SK-N-SH (cell line): ENCODE data around the gene NGLY1. TPM values are rescaled to one million over a fixed set of nuclear protein-coding genes. Genes with fewer than 3 reads are reported as not detected.

Source experiments
- CTCF ChIA-PET: fragments of 300-600, 350-600 bp; formaldehyde crosslinking; extraction: SDS; loops from one replicate; lab custom pipeline; 2021; lab: Yijun Ruan, JAX
- POLR2A ChIA-PET: fragments of 350-600 bp; sonication (Branson Sonifier 250); formaldehyde crosslinking; extraction: SDS; loops from one replicate; lab custom pipeline; 2020; ENCODE audit warnings: antibody characterized with exemption, inconsistent platforms; lab: Yijun Ruan, JAX
- DNase-seq: peaks from one replicate; pipeline ENCODE4 v3.0.0; 2012
- H2AFZ ChIP-seq: fragments of 200-600 bp; sonication (generic); 2 replicates; pipeline ENCODE4 v1.8.1; 2016; ENCODE audit warnings: antibody characterized with exemption, mild to moderate bottlenecking, low read depth
- H3F3A ChIP-seq: fragments of 200-600 bp; sonication (generic); replicated peaks from 2 replicates; pipeline ENCODE3; 2016; ENCODE audit warnings: antibody characterized with exemption, mild to moderate bottlenecking; ENCODE audit not compliant: insufficient read depth
- H3K27ac ChIP-seq, 2 experiments: fragments of 200-500 bp in 1 of 2; fragments of 200-600 bp in 1 of 2; sonication (Bioruptor generic) in 1 of 2; sonication (generic), shearing (Covaris generic) in 1 of 2; 2 replicates each; pipeline versions ENCODE4 v1.5.1 to v1.6.1; 2014 to 2016; ENCODE audit warnings: low read depth in 2 of 2, inconsistent platforms in 1 of 2, low read length in 1 of 2, mild to moderate bottlenecking in 1 of 2, mixed read lengths in 1 of 2
- H3K27me3 ChIP-seq: fragments of 200-600 bp; sonication (generic), shearing (Covaris generic); 2 replicates; pipeline ENCODE4 v1.6.1; 2016; ENCODE audit warnings: mixed run types; ENCODE audit not compliant: insufficient read depth
- H3K36me3 ChIP-seq, 2 experiments: fragments of 200-500 bp in 1 of 2; fragments of 200-600 bp in 1 of 2; sonication (Bioruptor generic) in 1 of 2; sonication (generic) in 1 of 2; replicated peaks in 1 of 2; 2 replicates each; pipeline versions ENCODE3 to v1.5.1; 2014 to 2016; ENCODE audit warnings: low read length in 1 of 2, mild to moderate bottlenecking in 1 of 2; ENCODE audit not compliant: insufficient read depth in 2 of 2, control insufficient read depth in 1 of 2
- H3K4me1 ChIP-seq, 2 experiments: fragments of 200-500 bp in 1 of 2; fragments of 200-600 bp in 1 of 2; sonication (Bioruptor generic) in 1 of 2; sonication (generic), shearing (Covaris generic) in 1 of 2; 2 replicates each; pipeline versions ENCODE4 v1.5.1 to v1.6.1; 2014 to 2016; ENCODE audit warnings: low read depth in 1 of 2, low read length in 1 of 2, mixed run types in 1 of 2; ENCODE audit not compliant: insufficient read depth in 2 of 2, control insufficient read depth in 1 of 2
- H3K4me2 ChIP-seq: fragments of 200-600 bp; sonication (generic), shearing (Covaris generic); 2 replicates; pipeline ENCODE4 v1.6.1; 2017; ENCODE audit warnings: mixed run types
- H3K4me3 ChIP-seq, 2 experiments: fragments of 200-500 bp in 1 of 2; fragments of 200-600 bp in 1 of 2; sonication (Bioruptor generic) in 1 of 2; sonication (generic), shearing (Covaris generic) in 1 of 2; 2 replicates each; pipeline versions ENCODE4 v1.5.1 to v1.8.1; 2014 to 2016; ENCODE audit warnings: low read depth in 2 of 2, inconsistent platforms in 1 of 2, low read length in 1 of 2, mild to moderate bottlenecking in 1 of 2, mixed read lengths in 1 of 2, moderate library complexity in 1 of 2
- H3K79me2 ChIP-seq: fragments of 200-600 bp; sonication (generic); 2 replicates; pipeline ENCODE4 v1.8.1; 2017; ENCODE audit warnings: mild to moderate bottlenecking; ENCODE audit not compliant: insufficient read depth
- H3K9ac ChIP-seq: fragments of 200-600 bp; sonication (generic); 2 replicates; pipeline ENCODE4 v1.6.1; 2017; ENCODE audit warnings: mixed run types
- H3K9me2 ChIP-seq: fragments of 200-600 bp; sonication (generic); 2 replicates; pipeline ENCODE4 v1.6.1; 2017; ENCODE audit warnings: mixed run types
- H3K9me3 ChIP-seq: fragments of 200-600 bp; sonication (generic); 2 replicates; pipeline ENCODE4 v1.6.1; 2017; ENCODE audit warnings: mixed run types, mild to moderate bottlenecking, moderate library complexity
- H4K20me1 ChIP-seq: fragments of 200-600 bp; sonication (generic); 2 replicates; pipeline ENCODE4 v1.6.1; 2017; ENCODE audit warnings: mild to moderate bottlenecking, mixed run types; ENCODE audit not compliant: insufficient read depth
- EZH2phosphoT487 ChIP-seq: fragments of 200-600 bp; sonication (generic); IDR thresholded peaks from 2 replicates; pipeline ENCODE4 v1.6.1; 2017; ENCODE audit warnings: low read depth, mixed run types, mild to moderate bottlenecking, antibody characterized with exemption, moderate library complexity, borderline replicate concordance
- FOSL2 ChIP-seq: IDR thresholded peaks from 2 replicates; pipeline ENCODE4 v1.4.0; 2012; ENCODE audit warnings: low read depth, mild to moderate bottlenecking, moderate library complexity, borderline replicate concordance
- GABPA ChIP-seq: IDR thresholded peaks from 2 replicates; pipeline ENCODE4 v1.4.0; 2012; ENCODE audit warnings: low read depth, mild to moderate bottlenecking
- GATA2 ChIP-seq: sonication (generic); formaldehyde crosslinking; IDR thresholded peaks from 2 replicates; pipeline ENCODE4 v1.5.0; 2020; ENCODE audit warnings: mild to moderate bottlenecking, missing genetic modification reagents
- JUND ChIP-seq: IDR thresholded peaks from 2 replicates; pipeline ENCODE4 v1.4.0; 2012
- NFIC ChIP-seq: IDR thresholded peaks from 2 replicates; pipeline ENCODE4 v1.4.0; 2012; ENCODE audit warnings: borderline replicate concordance
- NRF1 ChIP-seq: IDR thresholded peaks from 2 replicates; pipeline ENCODE4 v1.6.1; 2012; ENCODE audit warnings: low read depth, mild to moderate bottlenecking, low read length
- PBX3 ChIP-seq: IDR thresholded peaks from 2 replicates; pipeline ENCODE4; 2012
- RAD21 ChIP-seq: IDR thresholded peaks from 2 replicates; pipeline ENCODE4 v1.6.1; 2012; ENCODE audit warnings: mild to moderate bottlenecking, low read length
- RCOR1 ChIP-seq: fragments of 150-350 bp; IDR thresholded peaks from 2 replicates; pipeline ENCODE4 v1.6.1; 2017; ENCODE audit warnings: antibody characterized with exemption, low read length
- RFX5 ChIP-seq: IDR thresholded peaks from 2 replicates; pipeline ENCODE4 v1.6.1; 2012; ENCODE audit warnings: mild to moderate bottlenecking, improper control_type of control experiment, low read length
- RXRA ChIP-seq: IDR thresholded peaks from 2 replicates; pipeline ENCODE4 v1.4.0; 2012; ENCODE audit warnings: low read depth, mild to moderate bottlenecking, borderline replicate concordance
- SMC3 ChIP-seq: IDR thresholded peaks from 2 replicates; pipeline ENCODE4 v1.6.1; 2012; ENCODE audit warnings: low read depth, low read length, improper control_type of control experiment
- TAF1 ChIP-seq: IDR thresholded peaks from 2 replicates; pipeline ENCODE4 v1.6.1; 2012; ENCODE audit warnings: low read depth, mild to moderate bottlenecking, low read length, moderate library complexity, borderline replicate concordance
- YY1 ChIP-seq: IDR thresholded peaks from 2 replicates; pipeline ENCODE4 v1.4.0; 2012; ENCODE audit warnings: low read depth, mild to moderate bottlenecking
- WGBS: methylation state at CpG from one replicate; pipeline ENCODE4 v1.1.6; 2017; ENCODE audit warnings: low lambda C conversion rate; 5-methylcytosine and 5-hydroxymethylcytosine counted together
- polyA plus RNA-seq, 3 experiments: library from polyadenylated mRNA; depleted of rRNA; stranded (reverse); fragments of >200 nt; gene quantifications; 2 replicates each; pipeline ENCODE4 v1.2.3, GENCODE V29; 2012
- TF ChIP-seq, protein P1 (sequence below): IDR thresholded peaks from 2 replicates; pipeline ENCODE4 v1.6.1; 2012; ENCODE audit warnings: mild to moderate bottlenecking, low read depth, low read length, moderate library complexity
- TF ChIP-seq, protein P2 (sequence below): IDR thresholded peaks from 2 replicates; pipeline ENCODE4 v1.4.0; 2012; ENCODE audit warnings: low read depth, borderline replicate concordance
- TF ChIP-seq, protein P3 (sequence below): fragments of 200-600 bp; sonication (generic); IDR thresholded peaks from 2 replicates; pipeline ENCODE4 v1.6.1; 2017; ENCODE audit warnings: antibody characterized with exemption, mild to moderate bottlenecking, moderate library complexity

NGLY1 gene
- polyA plus RNA-seq, 1 of the 3 experiments (the other 2 are of a cell fraction): 6.0 TPM

DNA sequence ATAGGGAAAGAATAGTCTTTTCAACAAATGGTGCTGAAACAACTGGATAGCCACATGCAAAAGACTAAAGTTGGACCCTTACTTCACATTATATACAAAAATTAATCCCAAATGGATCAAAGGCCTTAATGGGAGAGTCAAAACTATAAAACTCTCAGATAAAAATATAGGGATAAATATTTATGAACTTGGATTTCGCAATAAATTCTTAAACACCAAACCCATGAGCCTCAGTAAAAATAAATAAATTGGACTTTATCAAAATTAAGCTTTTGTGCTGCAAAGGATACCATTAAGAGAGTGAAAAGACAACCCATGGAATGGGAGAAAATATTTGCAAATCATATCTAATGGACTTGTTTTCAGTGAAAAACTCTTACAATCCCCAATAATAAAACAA lies 99.8 kb downstream of the NGLY1 start:
- no peaks in the 10 kb centered on the region for H3K4me1 ChIP-seq
- H2AFZ ChIP-seq: no peak overlapping the region
- no peak overlapping the region for H3K4me3 ChIP-seq
- H3K27me3 ChIP-seq: no peaks in the 10 kb centered on the region; the same call in 1 of the 2 replicates
- H3K79me2 ChIP-seq: no peaks in the 10 kb centered on the region
- H3K9me2 ChIP-seq: no peaks in the 10 kb centered on the region
- H3K36me3 ChIP-seq: no peaks in the 10 kb centered on the region
- no peak for TF ChIP-seq RFX5
- no peak for TF ChIP-seq YY1
- TF ChIP-seq PBX3: no peak
- TF ChIP-seq RCOR1: no peak
- TF ChIP-seq JUND: no peak
- TF ChIP-seq GABPA: no peak
- no peak for TF ChIP-seq RXRA
- TF ChIP-seq TAF1: no peak
- TF ChIP-seq, protein P1, sequence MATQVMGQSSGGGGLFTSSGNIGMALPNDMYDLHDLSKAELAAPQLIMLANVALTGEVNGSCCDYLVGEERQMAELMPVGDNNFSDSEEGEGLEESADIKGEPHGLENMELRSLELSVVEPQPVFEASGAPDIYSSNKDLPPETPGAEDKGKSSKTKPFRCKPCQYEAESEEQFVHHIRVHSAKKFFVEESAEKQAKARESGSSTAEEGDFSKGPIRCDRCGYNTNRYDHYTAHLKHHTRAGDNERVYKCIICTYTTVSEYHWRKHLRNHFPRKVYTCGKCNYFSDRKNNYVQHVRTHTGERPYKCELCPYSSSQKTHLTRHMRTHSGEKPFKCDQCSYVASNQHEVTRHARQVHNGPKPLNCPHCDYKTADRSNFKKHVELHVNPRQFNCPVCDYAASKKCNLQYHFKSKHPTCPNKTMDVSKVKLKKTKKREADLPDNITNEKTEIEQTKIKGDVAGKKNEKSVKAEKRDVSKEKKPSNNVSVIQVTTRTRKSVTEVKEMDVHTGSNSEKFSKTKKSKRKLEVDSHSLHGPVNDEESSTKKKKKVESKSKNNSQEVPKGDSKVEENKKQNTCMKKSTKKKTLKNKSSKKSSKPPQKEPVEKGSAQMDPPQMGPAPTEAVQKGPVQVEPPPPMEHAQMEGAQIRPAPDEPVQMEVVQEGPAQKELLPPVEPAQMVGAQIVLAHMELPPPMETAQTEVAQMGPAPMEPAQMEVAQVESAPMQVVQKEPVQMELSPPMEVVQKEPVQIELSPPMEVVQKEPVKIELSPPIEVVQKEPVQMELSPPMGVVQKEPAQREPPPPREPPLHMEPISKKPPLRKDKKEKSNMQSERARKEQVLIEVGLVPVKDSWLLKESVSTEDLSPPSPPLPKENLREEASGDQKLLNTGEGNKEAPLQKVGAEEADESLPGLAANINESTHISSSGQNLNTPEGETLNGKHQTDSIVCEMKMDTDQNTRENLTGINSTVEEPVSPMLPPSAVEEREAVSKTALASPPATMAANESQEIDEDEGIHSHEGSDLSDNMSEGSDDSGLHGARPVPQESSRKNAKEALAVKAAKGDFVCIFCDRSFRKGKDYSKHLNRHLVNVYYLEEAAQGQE: no peak
- TF ChIP-seq NRF1: no peak
- TF ChIP-seq FOSL2: no peak
- TF ChIP-seq RAD21: no peak
- TF ChIP-seq NFIC: no peak
- TF ChIP-seq GATA2: no peak
- ChIA-PET POLR2A (no interaction called here), CTCF (interaction anchor here (0.6 to 2.4 kb wide), 5 partner anchors 16 to 1156 kb away, joined by 3 to 6 read pairs (median 3); no protein-coding TSS in a partner anchor)
- no peaks in the 10 kb centered on the region for H3F3A ChIP-seq
- no peak overlapping the region for H3K9ac ChIP-seq
- WGBS: 50% methylated on average over 1 of the region's 1 CpG
- H3K4me2 ChIP-seq: no peak overlapping the region
- no peaks in the 10 kb centered on the region for H4K20me1 ChIP-seq
- H3K9me3 ChIP-seq: no peaks in the 10 kb centered on the region
- DNase-seq: no peak
- no peak overlapping the region for H3K27ac ChIP-seq

GRCh38 chr3:25679642-25680302 lies 103.5 kb downstream of the NGLY1 start:
- Histone ChIP-seq H3K79me2 (no peaks in the 10 kb centered on the region), H3K27me3 (no peaks in the 10 kb centered on the region), H3K9me3 (no peaks in the 10 kb centered on the region), H4K20me1 (no peaks in the 10 kb centered on the region), H2AFZ (no peak overlapping the region), H3K9me2 (no peaks in the 10 kb centered on the region), H3K4me2 (no peak overlapping the region), H3K36me3 (no peaks in the 10 kb centered on the region), H3K27ac (no peak overlapping the region), H3K4me3 (no peak overlapping the region), H3K9ac (no peak overlapping the region), H3K4me1 (no peaks in the 10 kb centered on the region), H3F3A (no peaks in the 10 kb centered on the region)
- no peak for DNase-seq
- 86% methylated on average over 6 of the region's 6 CpGs for WGBS
- ChIA-PET POLR2A (no interaction called here), CTCF (no interaction called here)
- TF ChIP-seq, protein P2, sequence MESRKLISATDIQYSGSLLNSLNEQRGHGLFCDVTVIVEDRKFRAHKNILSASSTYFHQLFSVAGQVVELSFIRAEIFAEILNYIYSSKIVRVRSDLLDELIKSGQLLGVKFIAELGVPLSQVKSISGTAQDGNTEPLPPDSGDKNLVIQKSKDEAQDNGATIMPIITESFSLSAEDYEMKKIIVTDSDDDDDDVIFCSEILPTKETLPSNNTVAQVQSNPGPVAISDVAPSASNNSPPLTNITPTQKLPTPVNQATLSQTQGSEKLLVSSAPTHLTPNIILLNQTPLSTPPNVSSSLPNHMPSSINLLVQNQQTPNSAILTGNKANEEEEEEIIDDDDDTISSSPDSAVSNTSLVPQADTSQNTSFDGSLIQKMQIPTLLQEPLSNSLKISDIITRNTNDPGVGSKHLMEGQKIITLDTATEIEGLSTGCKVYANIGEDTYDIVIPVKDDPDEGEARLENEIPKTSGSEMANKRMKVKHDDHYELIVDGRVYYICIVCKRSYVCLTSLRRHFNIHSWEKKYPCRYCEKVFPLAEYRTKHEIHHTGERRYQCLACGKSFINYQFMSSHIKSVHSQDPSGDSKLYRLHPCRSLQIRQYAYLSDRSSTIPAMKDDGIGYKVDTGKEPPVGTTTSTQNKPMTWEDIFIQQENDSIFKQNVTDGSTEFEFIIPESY: no peak
- no peak for TF ChIP-seq PBX3
- no peak for TF ChIP-seq EZH2phosphoT487
- no peak for TF ChIP-seq NFIC
- no peak for TF ChIP-seq SMC3
- TF ChIP-seq, protein P3, sequence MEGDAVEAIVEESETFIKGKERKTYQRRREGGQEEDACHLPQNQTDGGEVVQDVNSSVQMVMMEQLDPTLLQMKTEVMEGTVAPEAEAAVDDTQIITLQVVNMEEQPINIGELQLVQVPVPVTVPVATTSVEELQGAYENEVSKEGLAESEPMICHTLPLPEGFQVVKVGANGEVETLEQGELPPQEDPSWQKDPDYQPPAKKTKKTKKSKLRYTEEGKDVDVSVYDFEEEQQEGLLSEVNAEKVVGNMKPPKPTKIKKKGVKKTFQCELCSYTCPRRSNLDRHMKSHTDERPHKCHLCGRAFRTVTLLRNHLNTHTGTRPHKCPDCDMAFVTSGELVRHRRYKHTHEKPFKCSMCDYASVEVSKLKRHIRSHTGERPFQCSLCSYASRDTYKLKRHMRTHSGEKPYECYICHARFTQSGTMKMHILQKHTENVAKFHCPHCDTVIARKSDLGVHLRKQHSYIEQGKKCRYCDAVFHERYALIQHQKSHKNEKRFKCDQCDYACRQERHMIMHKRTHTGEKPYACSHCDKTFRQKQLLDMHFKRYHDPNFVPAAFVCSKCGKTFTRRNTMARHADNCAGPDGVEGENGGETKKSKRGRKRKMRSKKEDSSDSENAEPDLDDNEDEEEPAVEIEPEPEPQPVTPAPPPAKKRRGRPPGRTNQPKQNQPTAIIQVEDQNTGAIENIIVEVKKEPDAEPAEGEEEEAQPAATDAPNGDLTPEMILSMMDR: no peak
- no peak for TF ChIP-seq RXRA
